Muscle of arm (tissue), 12 donors: ENCODE measurements around the gene UBR3. TPM values are rescaled to one million over a fixed set of nuclear protein-coding genes. Genes with fewer than 3 reads are reported as not detected.

Experiments
- DNase-seq: peaks from one replicate; pipeline ENCODE4 v3.0.0-alpha.2; 2013
- polyA plus RNA-seq, 12 donors: library from polyadenylated mRNA; unstranded; fragments of 120-200 nt; gene quantifications; one replicate each; pipeline ENCODE4 v1.2.1, GENCODE V29; 2013; ENCODE audit not compliant: insufficient read length in 12 of 12

The UBR3 gene
- polyA plus RNA-seq, 12 donors: 23.4 to 65.9 (median 53.2) TPM; not detected in 1

GRCh38 chr2:169997140-169997887 is 170.1 kb downstream of the UBR3 start:
- DNase-seq: no peak

GRCh38 chr2:169999054-169999453 is 171.8 kb downstream of the UBR3 start:
- DNase-seq: no peak

- DNase-seq: no peak
Observed at GRCh38 chr2:170002096-170002495, 174.8 kb downstream of the UBR3 start.

GRCh38 chr2:170005702-170006101 is 178.4 kb downstream of the UBR3 start:
- no peak for DNase-seq

- no peak for DNase-seq
Observed at GRCh38 chr2:170006587-170007325, 179.5 kb downstream of the UBR3 start.

- DNase-seq: no peak
Observed at GRCh38 chr2:170009209-170009608, 182.0 kb downstream of the UBR3 start.

- no peak for DNase-seq
Observed at GRCh38 chr2:170012773-170013172, 185.5 kb downstream of the UBR3 start.

GRCh38 chr2:170013802-170014551 is 186.7 kb downstream of the UBR3 start:
- no peak for DNase-seq

GRCh38 chr2:170014769-170015168 is 187.5 kb downstream of the UBR3 start:
- no peak for DNase-seq

- peak; percentile 48 for DNase-seq
Observed at GRCh38 chr2:170017860-170018532, 190.7 kb downstream of the UBR3 start.

- no peak for DNase-seq
Observed at GRCh38 chr2:170019060-170019805, 192.0 kb downstream of the UBR3 start.

- no peak for DNase-seq
Observed at GRCh38 chr2:170020777-170021176, 193.5 kb downstream of the UBR3 start.

GRCh38 chr2:170022692-170023091 is 195.4 kb downstream of the UBR3 start:
- DNase-seq: no peak

GRCh38 chr2:170024721-170025120 is 197.5 kb downstream of the UBR3 start:
- DNase-seq: no peak

GRCh38 chr2:170025223-170025622 is 198.0 kb downstream of the UBR3 start:
- no peak for DNase-seq

GRCh38 chr2:170026361-170026760 is 199.1 kb downstream of the UBR3 start:
- no peak for DNase-seq

GRCh38 chr2:170029551-170029950 is 202.3 kb downstream of the UBR3 start:
- DNase-seq: no peak

- DNase-seq: no peak
Observed at GRCh38 chr2:170030040-170030439, 202.8 kb downstream of the UBR3 start.

- no peak for DNase-seq
Observed at GRCh38 chr2:170031288-170031687, 204.0 kb downstream of the UBR3 start.

GRCh38 chr2:170034596-170034995 is 207.3 kb downstream of the UBR3 start:
- DNase-seq: no peak

GRCh38 chr2:170038734-170039133 is 211.5 kb downstream of the UBR3 start:
- no peak for DNase-seq
